WTC11 (cell line): ENCODE data around the gene TIPRL. TPM values are rescaled to one million over a fixed set of nuclear protein-coding genes. Genes with fewer than 3 reads are reported as not detected.

ENCODE experiments used
- ATAC-seq: fragments of 200-7000 bp; cut with Tn5 transposase; 2 replicates; pipeline ENCODE4 v1.10.0; 2021; ENCODE audit warnings: mild to moderate bottlenecking, moderate library complexity
- CTCF ChIA-PET: fragments of 300-600 bp; sonication (Branson Sonifier 250); formaldehyde crosslinking; loops from one replicate; lab custom pipeline; 2021; ENCODE audit warnings: antibody characterized with exemption; lab: Charles Lee
- POLR2A ChIA-PET: fragments of 350-600 bp; sonication (Branson Sonifier 250); formaldehyde crosslinking; loops from one replicate; lab custom pipeline; 2021; ENCODE audit warnings: antibody characterized with exemption; lab: Charles Lee
- DNase-seq: peaks from one replicate; pipeline ENCODE4 v3.0.0; 2021; ENCODE audit warnings: low spot score
- H3K27ac Mint-ChIP-seq: 2 replicates; pipeline ENCODE4 v1.8.0; 2021; ENCODE audit warnings: mixed read lengths
- H3K27me3 Mint-ChIP-seq: 2 replicates; pipeline ENCODE4 v1.8.0; 2021; ENCODE audit warnings: low read depth, mild to moderate bottlenecking, moderate library complexity, mixed read lengths
- H3K36me3 Mint-ChIP-seq: 2 replicates; pipeline ENCODE4 v1.8.0; 2021; ENCODE audit warnings: mixed read lengths
- H3K4me1 Mint-ChIP-seq: 2 replicates; pipeline ENCODE4 v1.8.0; 2022; ENCODE audit warnings: mixed read lengths
- H3K4me3 Mint-ChIP-seq: 2 replicates; pipeline ENCODE4 v1.8.0; 2021; ENCODE audit warnings: mild to moderate bottlenecking, moderate library complexity, mixed read lengths
- H3K9me3 Mint-ChIP-seq: 2 replicates; pipeline ENCODE4 v1.8.0; 2021; ENCODE audit warnings: mixed read lengths
- CREB1 ChIP-seq: sonication (generic); formaldehyde crosslinking; IDR thresholded peaks from 2 replicates; pipeline ENCODE4 v1.8.0; 2023; ENCODE audit warnings: mild to moderate bottlenecking, missing genetic modification reagents
- ESRRA ChIP-seq: sonication (generic); formaldehyde crosslinking; IDR thresholded peaks from 2 replicates; pipeline ENCODE4 v1.8.1; 2022; ENCODE audit warnings: mild to moderate bottlenecking, missing genetic modification reagents, borderline replicate concordance
- FOXP1 ChIP-seq: sonication (generic); formaldehyde crosslinking; IDR thresholded peaks from 2 replicates; pipeline ENCODE4 v1.8.0; 2022; ENCODE audit warnings: missing genetic modification reagents, mild to moderate bottlenecking, moderate library complexity, borderline replicate concordance
- NR1H2 ChIP-seq: sonication (generic); formaldehyde crosslinking; IDR thresholded peaks from 2 replicates; pipeline ENCODE4 v1.9.0; 2021; ENCODE audit warnings: mild to moderate bottlenecking, moderate library complexity, missing genetic modification reagents
- OVOL2 ChIP-seq: fragments of 250-450 bp; sonication (Bioruptor Pico); IDR thresholded peaks from 2 replicates; pipeline ENCODE4 v1.9.0; 2021; ENCODE audit warnings: mild to moderate bottlenecking, borderline replicate concordance
- SP1 ChIP-seq: sonication (generic); formaldehyde crosslinking; conservative IDR thresholded peaks from 2 replicates; pipeline ENCODE4 v1.8.1; 2022; ENCODE audit warnings: missing genetic modification reagents
- TEAD1 ChIP-seq: sonication (generic); formaldehyde crosslinking; IDR thresholded peaks from 2 replicates; pipeline ENCODE4 v1.8.0; 2022; ENCODE audit warnings: mild to moderate bottlenecking, missing genetic modification reagents
- TEAD4 ChIP-seq: sonication (generic); formaldehyde crosslinking; IDR thresholded peaks from 2 replicates; pipeline ENCODE4 v1.8.0; 2022; ENCODE audit warnings: mild to moderate bottlenecking, missing genetic modification reagents
- TP53 ChIP-seq: sonication (generic); formaldehyde crosslinking; IDR thresholded peaks from 2 replicates; pipeline ENCODE4 v1.8.1; 2023; ENCODE audit warnings: mild to moderate bottlenecking, missing genetic modification reagents
- ZNF232 ChIP-seq: sonication (generic); formaldehyde crosslinking; IDR thresholded peaks from 2 replicates; pipeline ENCODE4 v1.8.0; 2022; ENCODE audit warnings: mild to moderate bottlenecking, missing genetic modification reagents
- ZNF671 ChIP-seq: fragments of 250-450 bp; sonication (Bioruptor Pico); IDR thresholded peaks from 2 replicates; pipeline ENCODE4 v1.8.0; 2021; ENCODE audit warnings: mild to moderate bottlenecking
- total RNA-seq: library from RNA; stranded (reverse); gene quantifications from 3 replicates; pipeline ENCODE4 v1.2.3, GENCODE V29; 2021
- TF ChIP-seq, protein P1 (sequence below): sonication (generic); formaldehyde crosslinking; IDR thresholded peaks from 2 replicates; pipeline ENCODE4 v1.8.0; 2022; ENCODE audit warnings: mild to moderate bottlenecking, missing genetic modification reagents
- TF ChIP-seq, protein P2 (sequence below): sonication (generic); formaldehyde crosslinking; IDR thresholded peaks from 2 replicates; pipeline ENCODE4 v1.8.1; 2023; ENCODE audit warnings: mild to moderate bottlenecking, missing genetic modification reagents, moderate library complexity
- TF ChIP-seq, protein P3 (sequence below): fragments of 250-450 bp; sonication (Bioruptor Pico); IDR thresholded peaks from 2 replicates; pipeline ENCODE4 v2.1.2; 2022; ENCODE audit warnings: mild to moderate bottlenecking, moderate library complexity
- TF ChIP-seq, protein P4 (sequence below): sonication (generic); formaldehyde crosslinking; IDR thresholded peaks from 2 replicates; pipeline ENCODE4 v1.8.0; 2023; ENCODE audit warnings: missing genetic modification reagents, mild to moderate bottlenecking, borderline replicate concordance
- TF ChIP-seq, protein P5 (sequence below): sonication (generic); formaldehyde crosslinking; IDR thresholded peaks from 2 replicates; pipeline ENCODE4 v1.8.0; 2023; ENCODE audit warnings: mild to moderate bottlenecking, missing genetic modification reagents
- TF ChIP-seq, protein P6 (sequence below): fragments of 250-450 bp; sonication (Bioruptor Pico); IDR thresholded peaks from 2 replicates; pipeline ENCODE4 v1.8.0; 2021; ENCODE audit warnings: mild to moderate bottlenecking
- TF ChIP-seq, protein P7 (sequence below): sonication (generic); formaldehyde crosslinking; IDR thresholded peaks from 2 replicates; pipeline ENCODE4 v1.8.0; 2022; ENCODE audit warnings: mild to moderate bottlenecking, missing genetic modification reagents

Gene TIPRL
- total RNA-seq, 1 experiment from 2014 or later = 25.3 TPM

DNA sequence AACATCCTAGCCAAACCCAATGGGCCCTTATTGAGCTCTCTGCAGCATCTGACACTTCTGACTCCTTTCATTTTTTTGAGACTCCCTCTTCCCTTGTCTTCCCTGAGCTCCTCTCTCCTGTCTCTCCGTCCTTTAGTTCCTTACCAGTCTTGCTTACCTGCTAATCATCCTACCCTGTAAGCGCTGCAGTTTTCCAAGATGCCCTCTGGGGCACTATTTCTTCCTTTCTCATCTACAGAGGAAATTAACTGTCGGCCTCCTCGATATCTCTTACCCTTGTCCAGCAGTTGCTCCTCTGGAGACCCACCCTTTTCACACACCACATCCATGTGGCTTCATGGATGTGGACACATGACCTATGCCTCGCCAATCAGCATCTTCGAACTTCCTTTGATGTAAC lies 48.8 kb upstream of the TIPRL start:
- H3K4me1 Mint-ChIP-seq = peaks cover 18% of the 10 kb centered on the region
- no peak for DNase-seq
- H3K27me3 Mint-ChIP-seq = peaks cover 7% of the 10 kb centered on the region
- peaks cover 24% of the 10 kb centered on the region for H3K36me3 Mint-ChIP-seq
- no peak overlapping the region for H3K27ac Mint-ChIP-seq
- POLR2A ChIA-PET = no interaction called here
- peaks cover 11% of the 10 kb centered on the region for H3K9me3 Mint-ChIP-seq
- peak; percentile 85 for ATAC-seq
- CTCF ChIA-PET = interaction anchor here (0.6 to 2.7 kb wide), 6 partner anchors 8 to 1260 kb away, joined by 3 to 11 read pairs (median 6); no protein-coding TSS in a partner anchor
- no peak overlapping the region for H3K4me3 Mint-ChIP-seq
- TF ChIP-seq TEAD4 (CRISPR knock-in tag) = no peak
- TF ChIP-seq, protein P1, sequence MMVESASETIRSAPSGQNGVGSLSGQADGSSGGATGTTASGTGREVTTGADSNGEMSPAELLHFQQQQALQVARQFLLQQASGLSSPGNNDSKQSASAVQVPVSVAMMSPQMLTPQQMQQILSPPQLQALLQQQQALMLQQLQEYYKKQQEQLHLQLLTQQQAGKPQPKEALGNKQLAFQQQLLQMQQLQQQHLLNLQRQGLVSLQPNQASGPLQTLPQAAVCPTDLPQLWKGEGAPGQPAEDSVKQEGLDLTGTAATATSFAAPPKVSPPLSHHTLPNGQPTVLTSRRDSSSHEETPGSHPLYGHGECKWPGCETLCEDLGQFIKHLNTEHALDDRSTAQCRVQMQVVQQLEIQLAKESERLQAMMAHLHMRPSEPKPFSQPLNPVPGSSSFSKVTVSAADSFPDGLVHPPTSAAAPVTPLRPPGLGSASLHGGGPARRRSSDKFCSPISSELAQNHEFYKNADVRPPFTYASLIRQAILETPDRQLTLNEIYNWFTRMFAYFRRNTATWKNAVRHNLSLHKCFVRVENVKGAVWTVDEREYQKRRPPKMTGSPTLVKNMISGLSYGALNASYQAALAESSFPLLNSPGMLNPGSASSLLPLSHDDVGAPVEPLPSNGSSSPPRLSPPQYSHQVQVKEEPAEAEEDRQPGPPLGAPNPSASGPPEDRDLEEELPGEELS (CRISPR knock-in tag) = no peak

DNA sequence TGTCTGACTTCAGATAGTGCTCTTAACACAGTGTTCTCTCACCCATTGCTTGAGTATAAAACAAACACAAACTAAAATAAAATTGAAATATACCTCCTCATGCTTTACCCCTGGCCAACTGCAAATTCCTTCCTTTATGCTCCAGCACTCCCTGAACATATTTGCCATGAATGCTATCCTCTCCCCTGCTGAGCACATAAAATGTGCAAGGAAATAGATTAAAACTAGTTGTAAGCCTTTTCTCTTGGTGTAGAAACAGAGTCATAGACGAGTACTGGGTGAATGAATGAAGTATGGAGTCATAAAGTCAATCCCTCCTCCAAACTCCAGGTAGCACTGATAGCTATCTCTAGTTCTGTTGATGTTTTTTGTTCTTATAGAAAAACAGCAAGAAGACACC lies 44.6 kb upstream of the TIPRL start:
- H3K4me3 Mint-ChIP-seq = no peak overlapping the region
- DNase-seq (no peak), ATAC-seq (no peak)
- POLR2A ChIA-PET = no interaction called here
- H3K27me3 Mint-ChIP-seq = peaks cover 34% of the 10 kb centered on the region
- no peak overlapping the region for H3K27ac Mint-ChIP-seq
- no peaks in the 10 kb centered on the region for H3K9me3 Mint-ChIP-seq
- CTCF ChIA-PET = interaction anchor here (1.0 kb wide), 1 partner anchor 52 kb away, joined by 4 read pairs; no protein-coding TSS in a partner anchor
- H3K36me3 Mint-ChIP-seq = peaks cover 2% of the 10 kb centered on the region; the same call in 1 of the 2 replicates
- H3K4me1 Mint-ChIP-seq = peaks cover 31% of the 10 kb centered on the region
- no peak for TF ChIP-seq NR1H2 (CRISPR knock-in tag)
- TF ChIP-seq, protein P2, sequence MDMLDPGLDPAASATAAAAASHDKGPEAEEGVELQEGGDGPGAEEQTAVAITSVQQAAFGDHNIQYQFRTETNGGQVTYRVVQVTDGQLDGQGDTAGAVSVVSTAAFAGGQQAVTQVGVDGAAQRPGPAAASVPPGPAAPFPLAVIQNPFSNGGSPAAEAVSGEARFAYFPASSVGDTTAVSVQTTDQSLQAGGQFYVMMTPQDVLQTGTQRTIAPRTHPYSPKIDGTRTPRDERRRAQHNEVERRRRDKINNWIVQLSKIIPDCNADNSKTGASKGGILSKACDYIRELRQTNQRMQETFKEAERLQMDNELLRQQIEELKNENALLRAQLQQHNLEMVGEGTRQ (CRISPR knock-in tag) = no peak
- no peak for TF ChIP-seq TEAD1 (CRISPR knock-in tag)
- TF ChIP-seq TP53 (CRISPR knock-in tag) = no peak
- TF ChIP-seq, protein P3, sequence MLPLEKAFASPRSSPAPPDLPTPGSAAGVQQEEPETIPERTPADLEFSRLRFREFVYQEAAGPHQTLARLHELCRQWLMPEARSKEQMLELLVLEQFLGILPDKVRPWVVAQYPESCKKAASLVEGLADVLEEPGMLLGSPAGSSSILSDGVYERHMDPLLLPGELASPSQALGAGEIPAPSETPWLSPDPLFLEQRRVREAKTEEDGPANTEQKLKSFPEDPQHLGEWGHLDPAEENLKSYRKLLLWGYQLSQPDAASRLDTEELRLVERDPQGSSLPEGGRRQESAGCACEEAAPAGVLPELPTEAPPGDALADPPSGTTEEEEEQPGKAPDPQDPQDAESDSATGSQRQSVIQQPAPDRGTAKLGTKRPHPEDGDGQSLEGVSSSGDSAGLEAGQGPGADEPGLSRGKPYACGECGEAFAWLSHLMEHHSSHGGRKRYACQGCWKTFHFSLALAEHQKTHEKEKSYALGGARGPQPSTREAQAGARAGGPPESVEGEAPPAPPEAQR (CRISPR knock-in tag) = no peak
- TF ChIP-seq, protein P4, sequence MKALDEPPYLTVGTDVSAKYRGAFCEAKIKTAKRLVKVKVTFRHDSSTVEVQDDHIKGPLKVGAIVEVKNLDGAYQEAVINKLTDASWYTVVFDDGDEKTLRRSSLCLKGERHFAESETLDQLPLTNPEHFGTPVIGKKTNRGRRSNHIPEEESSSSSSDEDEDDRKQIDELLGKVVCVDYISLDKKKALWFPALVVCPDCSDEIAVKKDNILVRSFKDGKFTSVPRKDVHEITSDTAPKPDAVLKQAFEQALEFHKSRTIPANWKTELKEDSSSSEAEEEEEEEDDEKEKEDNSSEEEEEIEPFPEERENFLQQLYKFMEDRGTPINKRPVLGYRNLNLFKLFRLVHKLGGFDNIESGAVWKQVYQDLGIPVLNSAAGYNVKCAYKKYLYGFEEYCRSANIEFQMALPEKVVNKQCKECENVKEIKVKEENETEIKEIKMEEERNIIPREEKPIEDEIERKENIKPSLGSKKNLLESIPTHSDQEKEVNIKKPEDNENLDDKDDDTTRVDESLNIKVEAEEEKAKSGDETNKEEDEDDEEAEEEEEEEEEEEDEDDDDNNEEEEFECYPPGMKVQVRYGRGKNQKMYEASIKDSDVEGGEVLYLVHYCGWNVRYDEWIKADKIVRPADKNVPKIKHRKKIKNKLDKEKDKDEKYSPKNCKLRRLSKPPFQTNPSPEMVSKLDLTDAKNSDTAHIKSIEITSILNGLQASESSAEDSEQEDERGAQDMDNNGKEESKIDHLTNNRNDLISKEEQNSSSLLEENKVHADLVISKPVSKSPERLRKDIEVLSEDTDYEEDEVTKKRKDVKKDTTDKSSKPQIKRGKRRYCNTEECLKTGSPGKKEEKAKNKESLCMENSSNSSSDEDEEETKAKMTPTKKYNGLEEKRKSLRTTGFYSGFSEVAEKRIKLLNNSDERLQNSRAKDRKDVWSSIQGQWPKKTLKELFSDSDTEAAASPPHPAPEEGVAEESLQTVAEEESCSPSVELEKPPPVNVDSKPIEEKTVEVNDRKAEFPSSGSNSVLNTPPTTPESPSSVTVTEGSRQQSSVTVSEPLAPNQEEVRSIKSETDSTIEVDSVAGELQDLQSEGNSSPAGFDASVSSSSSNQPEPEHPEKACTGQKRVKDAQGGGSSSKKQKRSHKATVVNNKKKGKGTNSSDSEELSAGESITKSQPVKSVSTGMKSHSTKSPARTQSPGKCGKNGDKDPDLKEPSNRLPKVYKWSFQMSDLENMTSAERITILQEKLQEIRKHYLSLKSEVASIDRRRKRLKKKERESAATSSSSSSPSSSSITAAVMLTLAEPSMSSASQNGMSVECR (CRISPR knock-in tag) = no peak
- TF ChIP-seq, protein P1 (CRISPR knock-in tag) = no peak
- no peak for TF ChIP-seq ESRRA (CRISPR knock-in tag)
- no peak for TF ChIP-seq ZNF232 (CRISPR knock-in tag)
- no peak for TF ChIP-seq CREB1 (CRISPR knock-in tag)
- no peak for TF ChIP-seq FOXP1
- no peak for TF ChIP-seq OVOL2
- TF ChIP-seq SP1 (CRISPR knock-in tag) = no peak
- TF ChIP-seq, protein P5, sequence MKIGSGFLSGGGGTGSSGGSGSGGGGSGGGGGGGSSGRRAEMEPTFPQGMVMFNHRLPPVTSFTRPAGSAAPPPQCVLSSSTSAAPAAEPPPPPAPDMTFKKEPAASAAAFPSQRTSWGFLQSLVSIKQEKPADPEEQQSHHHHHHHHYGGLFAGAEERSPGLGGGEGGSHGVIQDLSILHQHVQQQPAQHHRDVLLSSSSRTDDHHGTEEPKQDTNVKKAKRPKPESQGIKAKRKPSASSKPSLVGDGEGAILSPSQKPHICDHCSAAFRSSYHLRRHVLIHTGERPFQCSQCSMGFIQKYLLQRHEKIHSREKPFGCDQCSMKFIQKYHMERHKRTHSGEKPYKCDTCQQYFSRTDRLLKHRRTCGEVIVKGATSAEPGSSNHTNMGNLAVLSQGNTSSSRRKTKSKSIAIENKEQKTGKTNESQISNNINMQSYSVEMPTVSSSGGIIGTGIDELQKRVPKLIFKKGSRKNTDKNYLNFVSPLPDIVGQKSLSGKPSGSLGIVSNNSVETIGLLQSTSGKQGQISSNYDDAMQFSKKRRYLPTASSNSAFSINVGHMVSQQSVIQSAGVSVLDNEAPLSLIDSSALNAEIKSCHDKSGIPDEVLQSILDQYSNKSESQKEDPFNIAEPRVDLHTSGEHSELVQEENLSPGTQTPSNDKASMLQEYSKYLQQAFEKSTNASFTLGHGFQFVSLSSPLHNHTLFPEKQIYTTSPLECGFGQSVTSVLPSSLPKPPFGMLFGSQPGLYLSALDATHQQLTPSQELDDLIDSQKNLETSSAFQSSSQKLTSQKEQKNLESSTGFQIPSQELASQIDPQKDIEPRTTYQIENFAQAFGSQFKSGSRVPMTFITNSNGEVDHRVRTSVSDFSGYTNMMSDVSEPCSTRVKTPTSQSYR = no peak
- TF ChIP-seq, protein P6, sequence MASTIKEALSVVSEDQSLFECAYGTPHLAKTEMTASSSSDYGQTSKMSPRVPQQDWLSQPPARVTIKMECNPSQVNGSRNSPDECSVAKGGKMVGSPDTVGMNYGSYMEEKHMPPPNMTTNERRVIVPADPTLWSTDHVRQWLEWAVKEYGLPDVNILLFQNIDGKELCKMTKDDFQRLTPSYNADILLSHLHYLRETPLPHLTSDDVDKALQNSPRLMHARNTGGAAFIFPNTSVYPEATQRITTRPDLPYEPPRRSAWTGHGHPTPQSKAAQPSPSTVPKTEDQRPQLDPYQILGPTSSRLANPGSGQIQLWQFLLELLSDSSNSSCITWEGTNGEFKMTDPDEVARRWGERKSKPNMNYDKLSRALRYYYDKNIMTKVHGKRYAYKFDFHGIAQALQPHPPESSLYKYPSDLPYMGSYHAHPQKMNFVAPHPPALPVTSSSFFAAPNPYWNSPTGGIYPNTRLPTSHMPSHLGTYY (CRISPR knock-in tag) = no peak
- no peak for TF ChIP-seq ZNF671 (CRISPR knock-in tag)
- TF ChIP-seq, protein P7, sequence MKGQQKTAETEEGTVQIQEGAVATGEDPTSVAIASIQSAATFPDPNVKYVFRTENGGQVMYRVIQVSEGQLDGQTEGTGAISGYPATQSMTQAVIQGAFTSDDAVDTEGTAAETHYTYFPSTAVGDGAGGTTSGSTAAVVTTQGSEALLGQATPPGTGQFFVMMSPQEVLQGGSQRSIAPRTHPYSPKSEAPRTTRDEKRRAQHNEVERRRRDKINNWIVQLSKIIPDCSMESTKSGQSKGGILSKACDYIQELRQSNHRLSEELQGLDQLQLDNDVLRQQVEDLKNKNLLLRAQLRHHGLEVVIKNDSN (CRISPR knock-in tag) = no peak
